Psoas muscle (tissue), 8 donors: Measurements from ENCODE around the gene CEP68. TPM values are rescaled to one million over a fixed set of nuclear protein-coding genes. Genes with fewer than 3 reads are reported as not detected.

Source experiments
- ATAC-seq, 4 donors: fragments of 200-7000 bp; cut with Tn5 transposase; one replicate each; pipeline ENCODE4 v1.9.1; 2020; ENCODE audit warnings: moderate library complexity in 3 of 4, mild to moderate bottlenecking in 2 of 4
- DNase-seq, 2 donors: peaks; one replicate each; pipeline ENCODE4 v3.0.0-alpha.2; 2020
- H3K27ac ChIP-seq: fragments of 200-600 bp; one replicate; pipeline ENCODE4 v1.8.0; 2022
- H3K27me3 ChIP-seq, 3 donors: fragments of 200-600 bp in 1 of 3; one replicate each; pipeline versions ENCODE4 v1.6.1 to v1.8.0; 2013 to 2022; ENCODE audit warnings: low read length in 2 of 3, mild to moderate bottlenecking in 2 of 3, moderate library complexity in 1 of 3; ENCODE audit not compliant: insufficient read depth in 3 of 3
- H3K36me3 ChIP-seq, 2 donors: fragments of 200-600 bp in 1 of 2; one replicate each; pipeline versions ENCODE4 v1.6.1 to v1.8.0; 2013 to 2022; ENCODE audit warnings: low read depth in 1 of 2, mild to moderate bottlenecking in 1 of 2, moderate library complexity in 1 of 2; ENCODE audit not compliant: insufficient read depth in 1 of 2
- H3K4me1 ChIP-seq: fragments of 200-600 bp; one replicate; pipeline ENCODE4 v1.8.0; 2022
- H3K4me3 ChIP-seq: fragments of 200-600 bp; one replicate; pipeline ENCODE4 v1.8.0; 2022; ENCODE audit warnings: mild to moderate bottlenecking
- H3K9me3 ChIP-seq: fragments of 200-600 bp; one replicate; pipeline ENCODE4 v1.8.0; 2022
- WGBS, 3 donors: extraction: QIAGEN DNeasy Blood & Tissue Kit; methylation state at CpG; one replicate each; pipeline versions ENCODE4 v1.1.6 to v1.1.7; 2013; 5-methylcytosine and 5-hydroxymethylcytosine counted together
- intact Hi-C, 2 donors: fragments of 100-400 bp; cut with DNase I; formaldehyde crosslinking; loops; one replicate each; pipeline versions ENCODE4 v1.11.0 to v1.14.2; 2022
- polyA plus RNA-seq, 3 donors: library from polyadenylated mRNA; stranded (reverse); fragments of 200-250 nt; gene quantifications; one replicate each; pipeline ENCODE4 v1.2.3, GENCODE V29; 2013
- total RNA-seq, 4 donors: library from RNA; stranded (reverse); fragmentation: NEBNext Ultra II Directional in 2 of 4; extraction: Animal tissue kit (Norgen Biotek cat#: 25700) in 2 of 4; gene quantifications; one replicate each; pipeline versions ENCODE4 v1.2.1 to v1.2.4, GENCODE V29; 2021 to 2023
- TF ChIP-seq, protein P1 (sequence below): fragments of 200-600 bp; IDR thresholded peaks from one replicate; pipeline ENCODE4 v1.8.0; 2022; ENCODE audit warnings: antibody characterized with exemption
- donor health status: healthy with polysubstance abuse.
- donor health status: DM: no; HTN: no; CAD: no; lungs with moderate emphysema.
- donor health status: Bipolar disorder and iron deficiency.
- donor health status: healthy.
- donor health status: DM: yes; HTN: yes; CAD: no.
- donor health status: DM: no; HTN: no; CAD: no.
- donor health status: DM: no; HTN: no; CAD: no.
- donor health status: DM: yes; HTN: yes; CAD: no.

CEP68 gene
- total and polyA plus RNA-seq, 7 donors: 7.3 to 63.3 (median 28.2) TPM

DNA sequence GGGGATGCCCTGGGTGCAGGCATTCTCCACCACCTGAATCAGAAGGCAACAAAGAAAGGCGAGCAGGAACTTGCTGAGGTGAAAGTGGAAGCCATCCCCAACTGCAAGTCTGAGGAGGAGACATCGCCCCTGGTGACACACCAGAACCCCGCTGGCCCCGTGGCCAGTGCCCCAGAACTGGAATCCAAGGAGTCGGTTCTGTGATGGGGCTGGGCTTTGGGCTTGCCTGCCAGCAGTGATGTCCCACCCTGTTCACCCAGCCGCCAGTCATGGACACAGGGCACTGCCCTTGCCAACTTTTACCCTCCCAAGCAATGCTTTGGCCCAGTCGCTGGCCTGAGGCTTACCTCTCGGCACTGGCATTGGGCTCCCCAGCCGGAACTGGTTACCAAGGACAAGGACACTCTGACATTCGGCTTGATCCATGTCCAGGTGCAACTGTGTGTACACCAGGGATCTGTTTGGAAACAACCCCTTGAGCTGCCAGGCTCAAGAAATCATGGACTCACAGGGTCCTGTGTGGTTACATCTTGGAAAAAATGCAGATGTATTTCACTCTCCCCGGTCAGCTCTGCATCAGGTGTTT, 35.2 kb upstream of the CEP68 start:
- TF ChIP-seq, protein P1, sequence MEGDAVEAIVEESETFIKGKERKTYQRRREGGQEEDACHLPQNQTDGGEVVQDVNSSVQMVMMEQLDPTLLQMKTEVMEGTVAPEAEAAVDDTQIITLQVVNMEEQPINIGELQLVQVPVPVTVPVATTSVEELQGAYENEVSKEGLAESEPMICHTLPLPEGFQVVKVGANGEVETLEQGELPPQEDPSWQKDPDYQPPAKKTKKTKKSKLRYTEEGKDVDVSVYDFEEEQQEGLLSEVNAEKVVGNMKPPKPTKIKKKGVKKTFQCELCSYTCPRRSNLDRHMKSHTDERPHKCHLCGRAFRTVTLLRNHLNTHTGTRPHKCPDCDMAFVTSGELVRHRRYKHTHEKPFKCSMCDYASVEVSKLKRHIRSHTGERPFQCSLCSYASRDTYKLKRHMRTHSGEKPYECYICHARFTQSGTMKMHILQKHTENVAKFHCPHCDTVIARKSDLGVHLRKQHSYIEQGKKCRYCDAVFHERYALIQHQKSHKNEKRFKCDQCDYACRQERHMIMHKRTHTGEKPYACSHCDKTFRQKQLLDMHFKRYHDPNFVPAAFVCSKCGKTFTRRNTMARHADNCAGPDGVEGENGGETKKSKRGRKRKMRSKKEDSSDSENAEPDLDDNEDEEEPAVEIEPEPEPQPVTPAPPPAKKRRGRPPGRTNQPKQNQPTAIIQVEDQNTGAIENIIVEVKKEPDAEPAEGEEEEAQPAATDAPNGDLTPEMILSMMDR: no peak
- peak; percentile 13 to 57 (median 41) for ATAC-seq
- H3K27ac ChIP-seq: peak overlapping the region; percentile 4
- H3K9me3 ChIP-seq: no peaks in the 10 kb centered on the region
- no peaks in the 10 kb centered on the region for H3K27me3 ChIP-seq
- no peaks in the 10 kb centered on the region for H3K4me1 ChIP-seq
- intact Hi-C loops: no loop called here
- 48 to 68% (median 53%) methylated on average over 11 of the region's 11 CpGs for WGBS, 3 donors
- DNase-seq: no peak
- H3K4me3 ChIP-seq: no peak overlapping the region
- H3K36me3 ChIP-seq: peaks cover 5 to 78% of the 10 kb centered on the region in 2 donors

DNA sequence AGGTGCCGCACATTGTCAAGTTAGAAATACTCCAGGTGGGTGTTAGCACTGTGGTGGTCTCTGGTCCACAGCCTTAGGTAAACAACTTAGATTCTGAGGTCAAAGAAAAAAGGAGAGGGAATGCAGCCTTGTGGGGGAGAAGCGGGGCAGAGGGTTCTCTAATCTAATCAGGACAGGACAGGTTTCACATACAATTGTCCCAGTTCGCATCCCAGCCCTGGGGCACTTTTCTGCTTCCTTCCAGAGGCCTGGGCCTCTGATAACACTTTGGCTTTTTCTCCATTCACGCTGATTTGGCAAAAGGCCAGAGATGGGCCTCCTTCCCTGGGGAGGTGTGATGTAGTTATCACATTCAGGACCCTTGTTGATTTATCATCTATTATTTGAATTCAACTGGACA, 34.5 kb upstream of the CEP68 start:
- Histone ChIP-seq H3K4me1 (no peaks in the 10 kb centered on the region), H3K27ac (no peak overlapping the region), H3K9me3 (no peaks in the 10 kb centered on the region), H3K36me3 (peaks cover 5 to 72% of the 10 kb centered on the region in 2 donors), H3K27me3 (no peaks in the 10 kb centered on the region), H3K4me3 (no peak overlapping the region)
- TF ChIP-seq, protein P1: no peak
- DNase-seq: no peak
- no peak for ATAC-seq
- intact Hi-C loops: no loop called here
- whole genome bisulfite sequencing, 3 donors: 72 to 81% (median 78%) methylated on average over 4 of the region's 4 CpGs

DNA sequence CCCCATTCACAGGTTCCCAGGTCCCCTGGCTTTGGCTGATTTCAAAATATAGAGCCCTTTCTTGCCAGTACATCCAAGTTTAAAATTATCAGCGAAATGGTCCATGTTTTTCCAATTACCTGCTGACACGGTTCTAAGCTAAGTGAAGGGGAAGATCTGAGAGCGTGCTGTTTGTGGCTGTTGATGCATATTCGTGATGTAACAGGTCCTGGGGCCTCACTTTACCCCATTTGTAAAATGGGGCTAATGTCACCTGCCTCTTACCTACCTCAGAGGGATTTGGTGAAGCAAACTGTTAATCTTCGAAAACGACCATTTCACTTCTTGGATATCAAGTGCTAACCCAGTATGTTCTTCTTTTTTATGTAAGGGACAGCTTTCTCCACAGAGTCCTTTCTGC, 34.0 kb upstream of the CEP68 start:
- intact Hi-C loops: no loop called here
- Histone ChIP-seq H3K4me3 (no peak overlapping the region), H3K27ac (no peak overlapping the region), H3K27me3 (no peaks in the 10 kb centered on the region), H3K4me1 (no peaks in the 10 kb centered on the region), H3K9me3 (no peaks in the 10 kb centered on the region), H3K36me3 (peaks cover 5 to 67% of the 10 kb centered on the region in 2 donors)
- ATAC-seq (no peak), DNase-seq (no peak)
- 91 to 96% (median 93%) methylated on average over 6 of the region's 6 CpGs for WGBS, 3 donors
- TF ChIP-seq, protein P1: no peak

DNA sequence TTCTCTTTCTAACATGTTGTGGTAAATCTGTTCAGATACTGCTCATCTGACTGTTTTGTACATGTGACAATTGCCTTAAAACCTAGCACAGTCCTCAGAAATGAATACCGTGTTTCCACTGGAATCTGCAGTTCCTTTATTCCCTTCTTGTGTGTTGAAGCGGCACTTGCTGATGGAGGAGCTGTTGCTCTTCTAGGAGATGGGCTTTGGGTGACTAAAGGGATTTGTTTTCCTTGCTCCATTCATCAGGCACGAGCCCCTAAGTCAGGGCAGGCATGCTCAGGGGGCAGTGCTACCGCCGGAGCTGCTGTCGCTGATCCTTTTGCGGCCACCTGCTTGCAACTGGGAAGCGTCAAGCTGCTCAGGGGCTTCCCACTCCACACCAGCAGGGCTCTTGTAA, 32.5 kb upstream of the CEP68 start:
- TF ChIP-seq, protein P1: no peak
- no peak for ATAC-seq
- H3K27me3 ChIP-seq: no peaks in the 10 kb centered on the region
- peaks cover 4% of the 10 kb centered on the region for H3K4me1 ChIP-seq
- intact Hi-C loops: no loop called here
- peaks cover 4 to 51% of the 10 kb centered on the region in 2 donors for H3K36me3 ChIP-seq
- no peak for DNase-seq
- H3K4me3 ChIP-seq: no peak overlapping the region
- H3K9me3 ChIP-seq: no peaks in the 10 kb centered on the region
- WGBS, 3 donors: 85 to 93% (median 86%) methylated on average over 8 of the region's 8 CpGs
- H3K27ac ChIP-seq: no peak overlapping the region
